Activated naive CD8-positive, alpha-beta T cell treated with anti-CD3 and anti-CD28 coated beads, Interleukin-2, amount 10 ng/mL, durations not matched to agents 7 days and 5 days (primary cell): ENCODE data around the gene C11orf91. TPM values are rescaled to one million over a fixed set of nuclear protein-coding genes. Genes with fewer than 3 reads are reported as not detected.

Experiments used
- ATAC-seq: fragments of 150-1000 bp; cut with Tn5 transposase; one replicate; pipeline ENCODE4 v1.10.0; 2021; ENCODE audit warnings: low read depth, moderate library complexity
- POLR2A ChIA-PET: fragments of 350-600 bp; sonication (Branson Sonifier 250); formaldehyde crosslinking; loops from one replicate; lab custom pipeline; 2021; ENCODE audit warnings: antibody characterized with exemption; lab: Charles Lee
- DNase-seq: peaks from one replicate; pipeline ENCODE4 v3.0.0; 2021
- H3K27ac Mint-ChIP-seq: one replicate; pipeline ENCODE4 v1.8.0; 2022; ENCODE audit warnings: mild to moderate bottlenecking, mixed read lengths
- H3K27me3 Mint-ChIP-seq: one replicate; pipeline ENCODE4 v1.8.0; 2022; ENCODE audit warnings: mild to moderate bottlenecking, moderate library complexity, mixed read lengths
- H3K36me3 Mint-ChIP-seq: one replicate; pipeline ENCODE4 v1.8.0; 2021; ENCODE audit warnings: mild to moderate bottlenecking, mixed read lengths
- H3K4me1 Mint-ChIP-seq: one replicate; pipeline ENCODE4 v1.8.0; 2021; ENCODE audit warnings: mixed read lengths
- H3K4me3 Mint-ChIP-seq: one replicate; pipeline ENCODE4 v1.8.0; 2022; ENCODE audit warnings: mild to moderate bottlenecking, moderate library complexity, mixed read lengths
- H3K9me3 Mint-ChIP-seq: one replicate; pipeline ENCODE4 v1.8.0; 2021; ENCODE audit warnings: mixed read lengths
- total RNA-seq, 2 experiments: library from RNA; stranded (reverse); gene quantifications; one replicate each; pipeline ENCODE4 v1.2.3, GENCODE V29; 2021

Gene C11orf91
- total RNA-seq, 2 experiments from 2014 or later, result 0.40 TPM; not detected in 1

GRCh38 chr11:33652930-33653329 is 47.7 kb downstream of the C11orf91 start:
- Mint-ChIP-seq H3K27me3 (peaks cover 15% of the 10 kb centered on the region), H3K4me3 (no peak overlapping the region), H3K36me3 (no peaks in the 10 kb centered on the region), H3K27ac (no peak overlapping the region), H3K9me3 (no peaks in the 10 kb centered on the region), H3K4me1 (no peaks in the 10 kb centered on the region)
- DNase-seq, result no peak
- POLR2A ChIA-PET, result no interaction called here
- no peak for ATAC-seq

- H3K27ac Mint-ChIP-seq, result no peak overlapping the region
- no peak for DNase-seq
- no peak for ATAC-seq
- no peaks in the 10 kb centered on the region for H3K36me3 Mint-ChIP-seq
- H3K9me3 Mint-ChIP-seq, result no peaks in the 10 kb centered on the region
- POLR2A ChIA-PET, result no interaction called here
- no peaks in the 10 kb centered on the region for H3K4me1 Mint-ChIP-seq
- no peak overlapping the region for H3K4me3 Mint-ChIP-seq
- H3K27me3 Mint-ChIP-seq, result peaks cover 15% of the 10 kb centered on the region
Measured at GRCh38 chr11:33652431-33652830, 48.2 kb downstream of the C11orf91 start.

- ATAC-seq (no peak), DNase-seq (no peak)
- H3K4me3 Mint-ChIP-seq, result no peak overlapping the region
- no peaks in the 10 kb centered on the region for H3K36me3 Mint-ChIP-seq
- H3K4me1 Mint-ChIP-seq, result no peaks in the 10 kb centered on the region
- no peak overlapping the region for H3K27ac Mint-ChIP-seq
- H3K27me3 Mint-ChIP-seq, result peaks cover 15% of the 10 kb centered on the region
- POLR2A ChIA-PET, result no interaction called here
- no peaks in the 10 kb centered on the region for H3K9me3 Mint-ChIP-seq
Measured at GRCh38 chr11:33651990-33652389, 48.6 kb downstream of the C11orf91 start.

GRCh38 chr11:33651555-33651954 is 49.1 kb downstream of the C11orf91 start:
- H3K4me3 Mint-ChIP-seq, result no peak overlapping the region
- no peaks in the 10 kb centered on the region for H3K36me3 Mint-ChIP-seq
- ATAC-seq (no peak), DNase-seq (no peak)
- POLR2A ChIA-PET, result no interaction called here
- peaks cover 15% of the 10 kb centered on the region for H3K27me3 Mint-ChIP-seq
- no peaks in the 10 kb centered on the region for H3K4me1 Mint-ChIP-seq
- H3K9me3 Mint-ChIP-seq, result no peaks in the 10 kb centered on the region
- H3K27ac Mint-ChIP-seq, result no peak overlapping the region

GRCh38 chr11:33649944-33650343 is 50.7 kb downstream of the C11orf91 start:
- Mint-ChIP-seq H3K27me3 (peaks cover 8% of the 10 kb centered on the region), H3K9me3 (no peaks in the 10 kb centered on the region), H3K4me3 (no peak overlapping the region), H3K27ac (no peak overlapping the region), H3K36me3 (no peaks in the 10 kb centered on the region), H3K4me1 (no peaks in the 10 kb centered on the region)
- ATAC-seq (no peak), DNase-seq (no peak)
- POLR2A ChIA-PET, result no interaction called here

Other genes starting within 250 kb of the C11orf91 start
- 10 to 100 TPM; 57.0 to 59.3 TPM for gene CD59, start 35.6 kb upstream of the C11orf91 start, total RNA-seq
- gene FBXO3, start 73.7 kb upstream of the C11orf91 start, total RNA-seq, result 10 to 100 TPM; 29.4 to 30.1 TPM
- gene LMO2, start 191.2 kb upstream of the C11orf91 start, total RNA-seq, result under 1 TPM; 0.44 to 0.48 TPM